Esophagus muscularis mucosa (tissue), 3 donors: Measurements from ENCODE around the gene QRICH1.

Experiments used
- CTCF ChIP-seq, 3 experiments: fragments of 200-600 bp in 2 of 3; fragments of 450-650 bp in 1 of 3; sonication (generic) in 2 of 3; IDR thresholded peaks; one replicate each; pipeline ENCODE4 v1.5.1; 2017 to 2019; ENCODE audit warnings: antibody characterized with exemption in 3 of 3, mild to moderate bottlenecking in 2 of 3, moderate library complexity in 1 of 3
- POLR2A ChIP-seq: fragments of 450-650 bp; IDR thresholded peaks from one replicate; pipeline ENCODE4 v1.6.1; 2017; ENCODE audit warnings: antibody characterized with exemption, moderate library complexity, mild to moderate bottlenecking, low read depth

- no peak for TF ChIP-seq CTCF (IDR thresholded peaks at IDR 0.05)
- TF ChIP-seq POLR2A = no peak
Measured at GRCh38 chr3:49028298-49028672, 65.6 kb downstream of the QRICH1 start.
